HG03432 (cell line): ENCODE data around the gene SH3BGRL3.

Source experiments
- ATAC-seq: cut with Tn5 transposase; IDR thresholded peaks from one replicate; pipeline ENCODE4 v1.9.1; 2021; ENCODE audit warnings: mild to moderate bottlenecking, moderate library complexity; ENCODE audit not compliant: unreplicated experiment

SH3BGRL3 gene

GRCh38 chr1:26277261-26277661 is 2.6 kb upstream of the SH3BGRL3 start:
- ATAC-seq, result no peak

- ATAC-seq, result no peak
These were observed 2.2 kb upstream of the SH3BGRL3 start for GRCh38 chr1:26277719-26278118.

GRCh38 chr1:26278303-26278702 is 1.6 kb upstream of the SH3BGRL3 start:
- no peak for ATAC-seq

- no peak for ATAC-seq
These were observed 996 bp upstream of the SH3BGRL3 start for GRCh38 chr1:26278724-26279455.

- ATAC-seq, result no peak
These were observed 602 bp downstream of the SH3BGRL3 start for GRCh38 chr1:26280333-26281042.

- no peak for ATAC-seq
These were observed 1.4 kb downstream of the SH3BGRL3 start for GRCh38 chr1:26281091-26281958.

- no peak for ATAC-seq
These were observed 2.1 kb downstream of the SH3BGRL3 start for GRCh38 chr1:26281971-26282370.

GRCh38 chr1:26282401-26282918 is 2.6 kb downstream of the SH3BGRL3 start:
- no peak for ATAC-seq

GRCh38 chr1:26283279-26283853 is 3.5 kb downstream of the SH3BGRL3 start:
- ATAC-seq, result no peak

GRCh38 chr1:26283871-26284596 is 4.1 kb downstream of the SH3BGRL3 start:
- ATAC-seq, result no peak

- peak; percentile 26 for ATAC-seq
These were observed 4.9 kb downstream of the SH3BGRL3 start for GRCh38 chr1:26284597-26285347.

GRCh38 chr1:26285366-26286063 is 5.6 kb downstream of the SH3BGRL3 start:
- ATAC-seq, result no peak

- no peak for ATAC-seq
These were observed 6.2 kb downstream of the SH3BGRL3 start for GRCh38 chr1:26286064-26286416.

- peak; percentile 30 for ATAC-seq
These were observed 7.3 kb downstream of the SH3BGRL3 start for GRCh38 chr1:26287033-26287711.

- no peak for ATAC-seq
These were observed 7.9 kb downstream of the SH3BGRL3 start for GRCh38 chr1:26287811-26288210.

- ATAC-seq, result no peak
These were observed 8.5 kb downstream of the SH3BGRL3 start for GRCh38 chr1:26288311-26288941.

GRCh38 chr1:26289158-26290059 is 9.5 kb downstream of the SH3BGRL3 start:
- ATAC-seq, result no peak
